HG03108 (cell line): ENCODE results near the gene SLC22A2.

Source experiments
- ATAC-seq: cut with Tn5 transposase; IDR thresholded peaks from one replicate; pipeline ENCODE4 v1.9.1; 2021; ENCODE audit warnings: moderate library complexity; ENCODE audit not compliant: unreplicated experiment

The SLC22A2 gene

DNA sequence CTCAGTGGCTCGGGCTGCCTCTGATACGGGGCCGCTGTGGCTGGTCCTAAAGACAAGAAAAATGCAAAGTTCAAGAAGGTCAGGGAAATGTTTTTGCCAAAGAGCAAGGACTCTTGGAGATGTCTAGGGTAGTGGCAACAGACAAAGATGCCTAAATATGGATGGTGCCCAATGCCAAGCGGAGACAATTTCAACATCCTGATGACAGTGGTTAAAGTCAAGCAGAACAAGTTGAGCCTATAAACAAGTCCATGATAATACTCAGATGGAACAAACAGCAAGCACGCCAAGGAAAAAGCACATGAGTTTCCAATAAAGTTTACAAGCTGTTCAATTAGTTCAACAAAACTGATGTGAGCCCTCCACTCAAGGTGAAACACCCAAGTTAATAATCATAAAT lies 85.9 kb downstream of the SLC22A2 start:
- no peak for ATAC-seq

DNA sequence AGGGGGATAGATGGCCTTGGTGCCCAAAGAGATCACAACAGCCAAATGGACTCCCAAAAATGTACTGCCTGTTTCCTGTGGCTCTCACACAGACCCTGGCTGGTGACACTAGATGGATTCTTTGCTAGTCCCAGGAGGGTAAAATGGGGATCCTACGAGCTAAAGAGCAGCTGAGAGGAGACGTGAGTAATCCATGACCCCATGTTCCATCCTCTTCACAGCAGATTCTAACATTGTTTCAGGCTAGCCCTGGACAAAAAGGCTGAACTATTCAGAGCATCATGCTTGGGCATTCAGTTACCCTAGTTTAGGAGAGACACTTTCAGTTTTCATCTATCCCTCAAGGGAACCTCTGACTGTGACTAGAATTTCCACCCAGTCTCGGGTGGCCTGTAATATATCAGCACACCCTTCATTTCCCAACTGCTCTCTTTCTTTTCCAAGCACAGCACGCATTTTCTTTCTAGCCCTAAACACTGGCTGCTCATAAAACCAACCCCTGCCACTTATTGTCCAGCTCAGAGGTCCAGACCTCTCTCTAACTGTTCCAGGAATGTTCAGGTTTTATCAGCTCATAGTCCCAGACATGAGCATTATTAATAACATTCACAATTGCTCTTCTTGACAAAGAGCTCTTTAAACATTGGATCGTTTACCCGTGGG lies 88.5 kb downstream of the SLC22A2 start:
- ATAC-seq = no peak

DNA sequence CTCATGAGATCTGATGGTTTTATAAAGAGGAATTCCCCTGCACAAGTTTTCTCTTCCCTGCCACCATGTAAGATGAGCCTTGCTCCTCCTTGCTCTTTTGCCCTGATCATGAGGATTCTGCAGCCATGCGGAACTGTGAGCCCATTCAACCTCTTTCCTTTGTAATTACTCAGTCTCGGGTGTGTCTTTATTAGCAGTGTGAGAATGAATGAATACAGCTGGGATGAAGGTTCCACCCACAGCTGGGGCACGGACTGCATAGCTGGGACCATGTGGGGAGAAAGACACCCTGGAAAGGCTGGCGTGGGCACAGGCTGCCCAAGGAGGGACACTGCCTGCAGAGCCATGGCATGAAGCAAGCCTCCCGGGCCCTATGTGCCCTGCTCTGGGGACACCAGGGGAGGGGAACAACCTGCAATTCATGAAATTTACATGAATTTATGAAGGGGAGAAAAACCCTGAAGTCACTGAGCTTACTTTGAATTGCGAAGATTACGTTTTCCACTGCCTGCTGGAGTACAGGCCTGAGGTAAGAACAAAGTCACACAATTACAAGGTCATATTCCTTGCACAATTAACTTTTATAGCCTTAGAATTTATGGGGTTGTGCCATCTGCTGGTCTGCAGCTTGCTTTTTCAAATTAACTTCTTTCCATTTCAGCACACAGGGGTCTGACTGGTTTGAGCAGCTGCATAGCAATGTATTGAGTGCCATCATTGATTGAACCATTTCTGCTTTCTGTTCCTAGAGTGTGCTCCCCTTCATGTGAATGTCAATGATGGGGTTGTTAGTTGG lies 90.8 kb downstream of the SLC22A2 start:
- ATAC-seq = no peak
